B cell (primary cell): Measurements from ENCODE around the gene ABCF3. TPM values are rescaled to one million over a fixed set of nuclear protein-coding genes. Genes with fewer than 3 reads are reported as not detected.

ENCODE experiments used
- ATAC-seq: fragments of 200-7000 bp; cut with Tn5 transposase; one replicate; pipeline ENCODE4 v1.10.0; 2021; ENCODE audit warnings: low read depth, mild to moderate bottlenecking, moderate number of reproducible peaks, moderate library complexity
- CTCF ChIA-PET: fragments of 350-600 bp; sonication (Branson Sonifier 250); formaldehyde crosslinking; loops from one replicate; lab custom pipeline; 2021; ENCODE audit warnings: antibody characterized with exemption, inconsistent platforms; lab: Charles Lee
- POLR2A ChIA-PET: fragments of 350-600 bp; sonication (Branson Sonifier 250); formaldehyde crosslinking; loops from one replicate; lab custom pipeline; 2021; ENCODE audit warnings: antibody characterized with exemption; lab: Charles Lee
- DNase-seq: peaks from one replicate; pipeline ENCODE4 v3.0.0; 2013
- H2AFZ ChIP-seq: 2 replicates; pipeline ENCODE4 v1.6.1; 2012; ENCODE audit warnings: mild to moderate bottlenecking, low read depth, low read length; ENCODE audit not compliant: insufficient read depth, poor library complexity, severe bottlenecking
- H3K27ac ChIP-seq, 2 donors: 1 replicate in 1 of 2; 2 replicates in 1 of 2; pipeline ENCODE4 v1.5.1; 2012 to 2013; ENCODE audit warnings: low read length in 2 of 2, mild to moderate bottlenecking in 2 of 2, moderate library complexity in 1 of 2
- H3K27me3 ChIP-seq, 4 experiments: fragments of 200-600 bp in 1 of 4; sonication (generic) in 1 of 4; replicated peaks in 1 of 4; 1 replicate in 2 of 4; 2 replicates in 2 of 4; pipeline versions ENCODE4 v1.6.1 to v1.7.0; 2013 to 2016; ENCODE audit warnings: low read length in 3 of 4, mild to moderate bottlenecking in 2 of 4, mixed read lengths in 1 of 4, moderate library complexity in 1 of 4; ENCODE audit not compliant: insufficient read depth in 4 of 4, control insufficient read depth in 3 of 4; ENCODE audit errors: control extremely low read depth in 1 of 4
- H3K36me3 ChIP-seq, 2 experiments: replicated peaks in 1 of 2; 1 replicate in 1 of 2; 2 replicates in 1 of 2; pipeline versions ENCODE4 v1.6.1 to v1.7.1; 2013; ENCODE audit warnings: low read length in 1 of 2; ENCODE audit not compliant: insufficient read depth in 2 of 2, control insufficient read depth in 1 of 2; ENCODE audit errors: control extremely low read depth in 1 of 2, extremely low read depth in 1 of 2
- H3K4me1 ChIP-seq, 2 donors: fragments of 200-600 bp in 1 of 2; sonication (generic) in 1 of 2; 1 replicate in 1 of 2; 2 replicates in 1 of 2; pipeline versions ENCODE4 v1.5.1 to v1.6.1; 2013 to 2017; ENCODE audit warnings: low read length in 2 of 2; ENCODE audit not compliant: control insufficient read depth in 2 of 2, insufficient read depth in 2 of 2
- H3K4me2 ChIP-seq: replicated peaks from 2 replicates; pipeline ENCODE3; 2012; ENCODE audit warnings: mild to moderate bottlenecking, low read depth, low read length; ENCODE audit not compliant: poor library complexity, severe bottlenecking
- H3K4me3 ChIP-seq, 5 experiments: fragments of 200-600 bp in 1 of 5; sonication (generic) in 1 of 5; 1 replicate in 3 of 5; 2 replicates in 2 of 5; pipeline versions ENCODE4 v1.5.1 to v1.7.0; 2011 to 2016; ENCODE audit warnings: low read length in 4 of 5, mild to moderate bottlenecking in 4 of 5, low read depth in 2 of 5, control low read depth in 1 of 5, moderate library complexity in 1 of 5; ENCODE audit not compliant: insufficient read depth in 1 of 5; ENCODE audit errors: control extremely low read depth in 1 of 5, extremely low read depth in 1 of 5
- H3K79me2 ChIP-seq: fragments of 200-600 bp; sonication (generic); one replicate; pipeline ENCODE4 v1.6.0; 2016; ENCODE audit warnings: low read length; ENCODE audit not compliant: control insufficient read depth, insufficient read depth
- H3K9ac ChIP-seq: fragments of 200-600 bp; sonication (generic); 2 replicates; pipeline ENCODE4 v1.6.1; 2017; ENCODE audit warnings: mild to moderate bottlenecking, low read length, moderate library complexity
- H3K9me3 ChIP-seq, 3 donors: one replicate each; pipeline versions ENCODE4 v1.6.1 to v1.7.1; 2013; ENCODE audit warnings: low read length in 2 of 3; ENCODE audit not compliant: control insufficient read depth in 2 of 3, insufficient read depth in 1 of 3; ENCODE audit errors: control extremely low read depth in 1 of 3
- H4K20me1 ChIP-seq: 2 replicates; pipeline ENCODE4 v1.6.0; 2012; ENCODE audit warnings: mild to moderate bottlenecking, low read length; ENCODE audit not compliant: insufficient read depth, control insufficient read depth, poor library complexity, severe bottlenecking
- H3K27ac Mint-ChIP-seq: one replicate; pipeline ENCODE4 v1.8.0; 2021; ENCODE audit warnings: mixed read lengths
- H3K27me3 Mint-ChIP-seq: one replicate; pipeline ENCODE4 v1.8.0; 2021; ENCODE audit warnings: mixed read lengths
- H3K4me1 Mint-ChIP-seq: one replicate; pipeline ENCODE4 v1.8.0; 2021; ENCODE audit warnings: mixed read lengths
- H3K4me3 Mint-ChIP-seq: one replicate; pipeline ENCODE4 v1.8.0; 2021; ENCODE audit warnings: mixed read lengths
- H3K9me3 Mint-ChIP-seq: one replicate; pipeline ENCODE4 v1.8.0; 2022; ENCODE audit warnings: mixed read lengths; ENCODE audit not compliant: insufficient read depth
- EZH2 ChIP-seq: IDR thresholded peaks from 2 replicates; pipeline ENCODE4 v1.6.1; 2012; ENCODE audit warnings: borderline replicate concordance, low read depth, mild to moderate bottlenecking, moderate library complexity, low read length; ENCODE audit not compliant: insufficient read depth, poor library complexity, severe bottlenecking
- WGBS: methylation state at CpG from one replicate; pipeline ENCODE4 v1.1.5; 2013; ENCODE audit warnings: missing lambda C conversion rate; ENCODE audit not compliant: insufficient coverage; 5-methylcytosine and 5-hydroxymethylcytosine counted together
- intact Hi-C: fragments of 100-400 bp; cut with micrococcal nuclease; formaldehyde crosslinking; loops from one replicate; pipeline ENCODE4 v1.10.0; 2022
- polyA plus RNA-seq: library from polyadenylated mRNA; depleted of rRNA; stranded (reverse); fragments of >200 nt; gene quantifications from 2 replicates; pipeline ENCODE4 v1.2.3, GENCODE V29; 2012
- total RNA-seq, 2 donors: library from RNA; stranded (reverse); fragments of 120-200 nt in 1 of 2; gene quantifications; 1 replicate in 1 of 2; 2 replicates in 1 of 2; pipeline versions ENCODE4 v1.2.3 to v1.2.4, GENCODE V29; 2013 to 2022
- TF ChIP-seq, protein P1 (sequence below): fragments of 200-600 bp; IDR thresholded peaks from one replicate; pipeline ENCODE4 v1.8.0; 2022; ENCODE audit warnings: antibody characterized with exemption, mild to moderate bottlenecking

The ABCF3 gene
- total and polyA plus RNA-seq, 2 donors (not counting 1 experiment from before 2014, with no cell fraction given) = 74.0 to 115 TPM

DNA sequence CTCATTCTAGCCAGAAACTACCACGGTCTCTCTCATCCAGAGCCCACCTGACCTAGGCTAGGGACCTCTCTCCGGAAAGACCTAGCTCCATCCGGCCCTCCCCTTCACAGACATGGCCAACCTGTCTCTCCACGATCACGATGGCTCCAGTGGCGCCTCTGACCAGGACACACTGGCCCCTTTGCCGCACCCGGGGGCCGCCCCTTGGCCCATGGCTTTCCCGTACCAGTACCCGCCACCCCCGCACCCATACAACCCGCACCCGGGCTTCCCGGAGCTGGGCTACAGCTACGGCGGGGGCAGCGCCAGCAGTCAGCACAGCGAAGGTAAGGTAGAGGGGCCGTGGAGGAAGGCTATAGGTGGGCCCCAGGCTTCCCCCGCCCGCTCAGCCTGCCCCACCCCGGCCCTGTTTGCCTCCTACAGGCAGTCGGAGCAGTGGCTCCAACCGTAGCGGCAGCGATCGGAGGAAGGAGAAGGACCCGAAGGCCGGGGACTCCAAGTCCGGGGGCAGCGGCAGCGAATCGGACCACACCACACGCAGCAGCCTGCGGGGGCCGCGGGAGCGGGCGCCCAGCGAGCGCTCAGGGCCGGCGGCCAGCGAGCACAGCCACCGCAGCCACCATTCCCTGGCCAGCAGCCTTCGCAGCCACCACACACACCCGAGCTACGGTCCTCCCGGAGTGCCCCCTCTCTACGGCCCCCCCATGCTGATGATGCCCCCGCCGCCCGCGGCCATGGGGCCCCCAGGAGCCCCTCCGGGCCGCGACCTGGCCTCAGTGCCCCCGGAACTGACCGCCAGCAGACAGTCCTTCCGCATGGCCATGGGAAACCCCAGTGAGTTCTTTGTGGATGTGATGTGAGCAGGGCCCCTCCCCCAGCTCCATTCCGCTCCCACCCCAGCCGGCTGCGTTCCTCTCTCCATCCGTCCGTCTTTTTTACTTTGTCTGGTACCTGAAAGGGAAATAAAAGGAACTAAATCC, 15.8 kb upstream of the ABCF3 start:
- H3K4me1 ChIP-seq = peaks cover 4 to 8% of the 10 kb centered on the region in 2 donors
- intact Hi-C loops = no loop called here
- no peak overlapping the region for H3K9ac ChIP-seq
- Mint-ChIP-seq H3K27ac (no peak overlapping the region), H3K27me3 (no peaks in the 10 kb centered on the region), H3K4me3 (no peak overlapping the region), H3K4me1 (peaks cover 7% of the 10 kb centered on the region), H3K9me3 (no peaks in the 10 kb centered on the region)
- 97% methylated on average over 45 of the region's 66 CpGs for WGBS
- TF ChIP-seq, protein P1, sequence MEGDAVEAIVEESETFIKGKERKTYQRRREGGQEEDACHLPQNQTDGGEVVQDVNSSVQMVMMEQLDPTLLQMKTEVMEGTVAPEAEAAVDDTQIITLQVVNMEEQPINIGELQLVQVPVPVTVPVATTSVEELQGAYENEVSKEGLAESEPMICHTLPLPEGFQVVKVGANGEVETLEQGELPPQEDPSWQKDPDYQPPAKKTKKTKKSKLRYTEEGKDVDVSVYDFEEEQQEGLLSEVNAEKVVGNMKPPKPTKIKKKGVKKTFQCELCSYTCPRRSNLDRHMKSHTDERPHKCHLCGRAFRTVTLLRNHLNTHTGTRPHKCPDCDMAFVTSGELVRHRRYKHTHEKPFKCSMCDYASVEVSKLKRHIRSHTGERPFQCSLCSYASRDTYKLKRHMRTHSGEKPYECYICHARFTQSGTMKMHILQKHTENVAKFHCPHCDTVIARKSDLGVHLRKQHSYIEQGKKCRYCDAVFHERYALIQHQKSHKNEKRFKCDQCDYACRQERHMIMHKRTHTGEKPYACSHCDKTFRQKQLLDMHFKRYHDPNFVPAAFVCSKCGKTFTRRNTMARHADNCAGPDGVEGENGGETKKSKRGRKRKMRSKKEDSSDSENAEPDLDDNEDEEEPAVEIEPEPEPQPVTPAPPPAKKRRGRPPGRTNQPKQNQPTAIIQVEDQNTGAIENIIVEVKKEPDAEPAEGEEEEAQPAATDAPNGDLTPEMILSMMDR = no peak
- no peak for TF ChIP-seq EZH2
- H3K9me3 ChIP-seq = no peaks in the 10 kb centered on the region
- ATAC-seq = no peak
- H3K27ac ChIP-seq = no peak overlapping the region
- no peak overlapping the region for H3K4me2 ChIP-seq
- ChIA-PET POLR2A (no interaction called here), CTCF (no interaction called here)
- DNase-seq = no peak
- H2AFZ ChIP-seq = no peak overlapping the region
- peaks cover 10% of the 10 kb centered on the region for H3K79me2 ChIP-seq
- H3K27me3 ChIP-seq = no peaks in the 10 kb centered on the region
- H3K4me3 ChIP-seq = no peak overlapping the region
- peaks cover 0 to 39% of the 10 kb centered on the region in 2 experiments for H3K36me3 ChIP-seq
- no peaks in the 10 kb centered on the region for H4K20me1 ChIP-seq

DNA sequence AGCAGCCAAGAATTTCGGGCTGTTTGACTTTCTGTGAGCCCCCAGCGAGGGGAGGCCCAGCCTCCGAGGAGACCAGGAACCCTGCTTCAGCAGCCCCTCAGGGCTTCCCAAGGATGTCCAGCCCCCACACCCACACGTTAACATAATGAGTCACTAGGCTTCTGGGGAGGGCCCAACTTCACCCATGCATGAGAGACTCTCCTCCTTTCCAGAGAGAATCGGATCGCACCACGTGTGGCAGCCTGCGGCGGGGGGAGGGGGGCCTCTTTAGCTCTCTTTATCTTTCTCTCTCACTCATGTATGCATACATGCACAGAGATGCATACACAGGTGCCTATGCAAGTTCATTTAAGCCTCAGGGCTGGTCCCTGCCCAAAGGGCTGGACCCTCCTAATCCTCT, 14.4 kb upstream of the ABCF3 start:
- H3K9me3 ChIP-seq = no peaks in the 10 kb centered on the region
- H3K4me3 Mint-ChIP-seq = no peak overlapping the region
- H3K27me3 ChIP-seq = no peaks in the 10 kb centered on the region
- no peak overlapping the region for H2AFZ ChIP-seq
- H3K9me3 Mint-ChIP-seq = no peaks in the 10 kb centered on the region
- H3K27me3 Mint-ChIP-seq = no peaks in the 10 kb centered on the region
- H3K27ac Mint-ChIP-seq = no peak overlapping the region
- no peak overlapping the region for H3K4me2 ChIP-seq
- 72% methylated on average over 7 of the region's 9 CpGs for WGBS
- H3K27ac ChIP-seq = no peak overlapping the region
- no peak overlapping the region for H3K9ac ChIP-seq
- intact Hi-C loops = no loop called here
- ChIA-PET POLR2A (no interaction called here), CTCF (interaction anchor here (1.6 to 2.3 kb wide), 2 partner anchors 14 to 27 kb away, joined by 3 to 8 read pairs; no protein-coding TSS in a partner anchor)
- peaks cover 0 to 25% of the 10 kb centered on the region in 2 experiments for H3K36me3 ChIP-seq
- peaks cover 19% of the 10 kb centered on the region for H3K79me2 ChIP-seq
- H3K4me1 ChIP-seq = peaks cover 16 to 22% of the 10 kb centered on the region in 2 donors
- TF ChIP-seq, protein P1 = no peak
- TF ChIP-seq EZH2 = no peak
- no peaks in the 10 kb centered on the region for H4K20me1 ChIP-seq
- no peak overlapping the region for H3K4me3 ChIP-seq
- DNase-seq (no peak), ATAC-seq (no peak)
- H3K4me1 Mint-ChIP-seq = peaks cover 21% of the 10 kb centered on the region
